ENCODE measurements around the gene RGS16. TPM values are rescaled to one million over a fixed set of nuclear protein-coding genes. Genes with fewer than 3 reads are reported as not detected.

Gene RGS16
- total and polyA plus RNA-seq, 2 donors (not counting 1 experiment from before 2014, with no cell fraction given), result 3.3 to 11.4 TPM

DNA sequence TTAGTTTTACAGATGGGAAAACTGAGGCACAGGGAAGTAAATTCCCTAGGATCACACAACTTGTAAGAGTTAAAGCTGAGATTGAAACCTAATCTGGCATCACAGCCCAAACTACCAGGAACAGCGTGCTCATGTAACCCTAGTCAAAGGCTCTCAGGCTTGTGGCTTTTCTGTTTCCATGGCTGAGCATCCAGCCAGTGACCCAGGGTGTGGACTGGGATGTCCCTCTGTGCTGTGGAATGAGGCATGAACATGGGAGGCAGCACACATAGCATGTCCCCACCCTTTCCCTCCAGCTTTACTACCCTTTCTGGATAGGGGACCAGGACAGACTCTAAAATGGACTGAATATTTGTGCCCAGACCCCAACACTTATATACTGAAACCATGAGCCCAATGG, 35.1 kb upstream of the RGS16 start:
- no peaks in the 10 kb centered on the region for H4K20me1 ChIP-seq (ENCODE audit: control insufficient read depth, insufficient read depth, low read length, poor library complexity, severe bottlenecking)
- H3K79me2 ChIP-seq (ENCODE audit: control insufficient read depth, insufficient read depth, low read length), result no peaks in the 10 kb centered on the region
- H3K4me3 ChIP-seq (ENCODE audit: control extremely low read depth in 1 of 5, extremely low read depth in 1 of 5, insufficient read depth in 1 of 5, low read depth in 2 of 5, low read length in 4 of 5), result no peak overlapping the region
- no peaks in the 10 kb centered on the region for H3K9me3 ChIP-seq (ENCODE audit: control extremely low read depth in 1 of 3, control insufficient read depth in 2 of 3, insufficient read depth in 1 of 3, low read length in 2 of 3)
- no peak for ATAC-seq (ENCODE audit: low read depth)
- 100% methylated on average over 1 of the region's 1 CpG for WGBS (ENCODE audit: insufficient coverage)
- H3K4me3 Mint-ChIP-seq, result no peak overlapping the region
- H2AFZ ChIP-seq (ENCODE audit: insufficient read depth, low read depth, low read length, poor library complexity, severe bottlenecking), result no peak overlapping the region
- intact Hi-C loops (cut with micrococcal nuclease), result no loop called here
- H3K27ac ChIP-seq (ENCODE audit: low read length in 2 of 2), result no peak overlapping the region
- no peak overlapping the region for H3K4me2 ChIP-seq (replicated peaks; ENCODE audit: low read depth, low read length, poor library complexity, severe bottlenecking)
- no peaks in the 10 kb centered on the region for H3K9me3 Mint-ChIP-seq (ENCODE audit: insufficient read depth)
- POLR2A ChIA-PET, result no interaction called here
- no peak overlapping the region for H3K9ac ChIP-seq (ENCODE audit: low read length)
- peaks cover 7% of the 10 kb centered on the region for H3K4me1 Mint-ChIP-seq
- no peaks in the 10 kb centered on the region for H3K27me3 Mint-ChIP-seq
- peaks cover 3 to 8% of the 10 kb centered on the region in 2 donors for H3K4me1 ChIP-seq (ENCODE audit: control insufficient read depth in 2 of 2, insufficient read depth in 2 of 2, low read length in 2 of 2)
- TF ChIP-seq, protein P1, sequence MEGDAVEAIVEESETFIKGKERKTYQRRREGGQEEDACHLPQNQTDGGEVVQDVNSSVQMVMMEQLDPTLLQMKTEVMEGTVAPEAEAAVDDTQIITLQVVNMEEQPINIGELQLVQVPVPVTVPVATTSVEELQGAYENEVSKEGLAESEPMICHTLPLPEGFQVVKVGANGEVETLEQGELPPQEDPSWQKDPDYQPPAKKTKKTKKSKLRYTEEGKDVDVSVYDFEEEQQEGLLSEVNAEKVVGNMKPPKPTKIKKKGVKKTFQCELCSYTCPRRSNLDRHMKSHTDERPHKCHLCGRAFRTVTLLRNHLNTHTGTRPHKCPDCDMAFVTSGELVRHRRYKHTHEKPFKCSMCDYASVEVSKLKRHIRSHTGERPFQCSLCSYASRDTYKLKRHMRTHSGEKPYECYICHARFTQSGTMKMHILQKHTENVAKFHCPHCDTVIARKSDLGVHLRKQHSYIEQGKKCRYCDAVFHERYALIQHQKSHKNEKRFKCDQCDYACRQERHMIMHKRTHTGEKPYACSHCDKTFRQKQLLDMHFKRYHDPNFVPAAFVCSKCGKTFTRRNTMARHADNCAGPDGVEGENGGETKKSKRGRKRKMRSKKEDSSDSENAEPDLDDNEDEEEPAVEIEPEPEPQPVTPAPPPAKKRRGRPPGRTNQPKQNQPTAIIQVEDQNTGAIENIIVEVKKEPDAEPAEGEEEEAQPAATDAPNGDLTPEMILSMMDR (IDR thresholded peaks at IDR 0.05), result no peak
- TF ChIP-seq EZH2 (IDR thresholded peaks at IDR 0.05; ENCODE audit: borderline replicate concordance, insufficient read depth, low read depth, low read length, poor library complexity, severe bottlenecking), result no peak
- no peak for DNase-seq
- H3K27me3 ChIP-seq (replicated peaks in 1 of 4; ENCODE audit: control extremely low read depth in 1 of 4, control insufficient read depth in 3 of 4, insufficient read depth in 4 of 4, low read length in 3 of 4), result peaks cover 0 to 5% (median 0%) of the 10 kb centered on the region in 4 experiments
- H3K27ac Mint-ChIP-seq, result no peak overlapping the region
- no peaks in the 10 kb centered on the region for H3K36me3 ChIP-seq (replicated peaks in 1 of 2; ENCODE audit: control extremely low read depth in 1 of 2, control insufficient read depth in 1 of 2, extremely low read depth in 1 of 2, insufficient read depth in 2 of 2, low read length in 1 of 2)
- CTCF ChIA-PET, result no interaction called here

DNA sequence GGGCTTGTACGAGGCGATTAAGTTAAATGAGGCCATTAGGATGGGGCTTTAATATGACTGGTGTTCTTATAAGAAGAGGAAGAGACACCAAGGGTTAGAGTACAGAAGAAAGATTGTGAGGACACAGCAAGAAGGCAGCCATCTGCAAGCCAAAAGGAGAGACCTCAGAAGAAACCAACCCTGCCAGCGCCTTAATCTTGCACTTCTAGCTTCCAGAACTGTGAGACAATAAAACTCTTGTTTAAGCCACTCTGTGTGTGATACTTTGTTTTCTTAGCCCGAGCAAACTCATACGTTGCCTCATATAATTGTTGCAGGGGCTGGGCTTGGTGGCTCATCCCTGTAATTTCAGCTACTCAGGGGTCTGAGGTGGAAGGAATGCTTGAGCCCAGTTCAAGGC, 33.6 kb upstream of the RGS16 start:
- Histone ChIP-seq H3K4me1 (ENCODE audit: control insufficient read depth in 2 of 2, insufficient read depth in 2 of 2, low read length in 2 of 2) (peaks cover 17 to 23% of the 10 kb centered on the region in 2 donors), H3K9me3 (ENCODE audit: control extremely low read depth in 1 of 3, control insufficient read depth in 2 of 3, insufficient read depth in 1 of 3, low read length in 2 of 3) (no peaks in the 10 kb centered on the region), H3K4me2 (replicated peaks; ENCODE audit: low read depth, low read length, poor library complexity, severe bottlenecking) (no peak overlapping the region), H3K27me3 (replicated peaks in 1 of 4; ENCODE audit: control extremely low read depth in 1 of 4, control insufficient read depth in 3 of 4, insufficient read depth in 4 of 4, low read length in 3 of 4) (peaks cover 0 to 5% (median 0%) of the 10 kb centered on the region in 4 experiments), H3K9ac (ENCODE audit: low read length) (no peak overlapping the region), H4K20me1 (ENCODE audit: control insufficient read depth, insufficient read depth, low read length, poor library complexity, severe bottlenecking) (no peaks in the 10 kb centered on the region), H3K4me3 (ENCODE audit: control extremely low read depth in 1 of 5, extremely low read depth in 1 of 5, insufficient read depth in 1 of 5, low read depth in 2 of 5, low read length in 4 of 5) (no peak overlapping the region), H3K27ac (ENCODE audit: low read length in 2 of 2) (no peak overlapping the region), H3K79me2 (ENCODE audit: control insufficient read depth, insufficient read depth, low read length) (no peaks in the 10 kb centered on the region), H2AFZ (ENCODE audit: insufficient read depth, low read depth, low read length, poor library complexity, severe bottlenecking) (no peak overlapping the region), H3K36me3 (replicated peaks in 1 of 2; ENCODE audit: control extremely low read depth in 1 of 2, control insufficient read depth in 1 of 2, extremely low read depth in 1 of 2, insufficient read depth in 2 of 2, low read length in 1 of 2) (no peaks in the 10 kb centered on the region)
- Mint-ChIP-seq H3K4me1 (peaks cover 19% of the 10 kb centered on the region), H3K27me3 (no peaks in the 10 kb centered on the region), H3K9me3 (ENCODE audit: insufficient read depth) (no peaks in the 10 kb centered on the region), H3K27ac (no peak overlapping the region), H3K4me3 (no peak overlapping the region)
- ChIA-PET CTCF (interaction anchor here (1.1 kb wide), 1 partner anchor 37 kb away, joined by 3 read pairs; no protein-coding TSS in a partner anchor), POLR2A (interaction anchor here (0.6 kb wide), 1 partner anchor 127 kb away, joined by 3 read pairs; no protein-coding TSS in a partner anchor)
- DNase-seq (no peak), ATAC-seq (ENCODE audit: low read depth) (no peak)
- intact Hi-C loops (cut with micrococcal nuclease), result no loop called here
- TF ChIP-seq EZH2 (IDR thresholded peaks at IDR 0.05; ENCODE audit: borderline replicate concordance, insufficient read depth, low read depth, low read length, poor library complexity, severe bottlenecking), result no peak
- TF ChIP-seq, protein P1 (IDR thresholded peaks at IDR 0.05), result no peak
- 96% methylated on average over 5 of the region's 5 CpGs for WGBS (ENCODE audit: insufficient coverage)
